ENCODE data around the gene SPRN.
"Not testable (repeated sequence)": the region's sequence is repeated elsewhere in the genome, so short reads cannot be mapped to it uniquely, and the experiment has no call there.

SPRN gene

GRCh38 chr10:133439517-133440461 lies 15.4 kb upstream of the SPRN start:
- no CpG with 5 or more reads among the region's 25 CpGs for WGBS (ENCODE audit: extremely low coverage, insufficient coverage, low lambda C conversion rate)

GRCh38 chr10:133438711-133439273 lies 14.4 kb upstream of the SPRN start:
- H3K18ac ChIP-seq (ENCODE audit: low read length): no peak overlapping the region
- no peak overlapping the region for H3K4me2 ChIP-seq (ENCODE audit: low read length)
- no peaks in the 10 kb centered on the region for H3K79me2 ChIP-seq (ENCODE audit: control insufficient read depth, insufficient read depth, low read length)
- H3K23ac ChIP-seq (ENCODE audit: low read length): no peak overlapping the region
- H4K8ac ChIP-seq (ENCODE audit: low read depth, low read length): no peak overlapping the region
- H2BK5ac ChIP-seq (ENCODE audit: low read length): no peak overlapping the region
- H3K79me1 ChIP-seq (ENCODE audit: low read length): no peaks in the 10 kb centered on the region
- no peak overlapping the region for H4K5ac ChIP-seq (ENCODE audit: low read length)
- no peaks in the 10 kb centered on the region for H3K27me3 ChIP-seq (ENCODE audit: insufficient read depth, low read length, poor library complexity)
- H3K36me3 ChIP-seq (ENCODE audit: control insufficient read depth, insufficient read depth, low read length): no peaks in the 10 kb centered on the region
- DNase-seq: peak; percentile 8
- H3K4me3 ChIP-seq (ENCODE audit: low read length): no peak overlapping the region
- no peaks in the 10 kb centered on the region for H3K4me1 ChIP-seq (ENCODE audit: control insufficient read depth, low read depth, low read length)
- no peak overlapping the region for H2BK120ac ChIP-seq (ENCODE audit: low read depth, low read length)
- H3K9ac ChIP-seq (ENCODE audit: low read length): no peak overlapping the region
- no peak overlapping the region for H3K56ac ChIP-seq (ENCODE audit: low read length)
- H2BK15ac ChIP-seq (replicated peaks; ENCODE audit: low read depth): no peak overlapping the region
- WGBS (ENCODE audit: extremely low coverage, insufficient coverage, low lambda C conversion rate): no CpG with 5 or more reads among the region's 11 CpGs
- H2AK5ac ChIP-seq (ENCODE audit: low read length): no peak overlapping the region
- no peak overlapping the region for H3K27ac ChIP-seq (ENCODE audit: low read depth, low read length)
- H3K4ac ChIP-seq (ENCODE audit: low read depth, low read length): no peak overlapping the region

More at GRCh38 chr10:133439517-133440461, 15.4 kb upstream of the SPRN start:
- Histone ChIP-seq H3K4me1 (ENCODE audit: control insufficient read depth, low read depth, low read length) (no peaks in the 10 kb centered on the region), H2BK120ac (ENCODE audit: low read depth, low read length) (no peak overlapping the region), H3K56ac (ENCODE audit: low read length) (no peak overlapping the region), H3K4me2 (ENCODE audit: low read length) (no peak overlapping the region), H2BK15ac (replicated peaks; ENCODE audit: low read depth) (no peak overlapping the region), H4K8ac (ENCODE audit: low read depth, low read length) (no peak overlapping the region), H3K27ac (ENCODE audit: low read depth, low read length) (no peak overlapping the region), H3K36me3 (ENCODE audit: control insufficient read depth, insufficient read depth, low read length) (no peaks in the 10 kb centered on the region), H3K4me3 (ENCODE audit: low read length) (no peak overlapping the region), H3K23ac (ENCODE audit: low read length) (no peak overlapping the region), H3K18ac (ENCODE audit: low read length) (no peak overlapping the region), H2BK5ac (ENCODE audit: low read length) (no peak overlapping the region), H3K4ac (ENCODE audit: low read depth, low read length) (no peak overlapping the region), H4K5ac (ENCODE audit: low read length) (no peak overlapping the region), H3K27me3 (ENCODE audit: insufficient read depth, low read length, poor library complexity) (no peaks in the 10 kb centered on the region), H3K79me1 (ENCODE audit: low read length) (no peaks in the 10 kb centered on the region), H3K79me2 (ENCODE audit: control insufficient read depth, insufficient read depth, low read length) (no peaks in the 10 kb centered on the region), H3K9ac (ENCODE audit: low read length) (no peak overlapping the region), H2AK5ac (ENCODE audit: low read length) (no peak overlapping the region)
- no peak for DNase-seq

- not testable (repeated sequence) for H3K4me2 ChIP-seq (ENCODE audit: low read length); H3K79me1 ChIP-seq (ENCODE audit: low read length); H3K27me3 ChIP-seq (ENCODE audit: insufficient read depth, low read length, poor library complexity); H4K8ac ChIP-seq (ENCODE audit: low read depth, low read length); H3K18ac ChIP-seq (ENCODE audit: low read length); H3K79me2 ChIP-seq (ENCODE audit: control insufficient read depth, insufficient read depth, low read length); H2AK5ac ChIP-seq (ENCODE audit: low read length); H3K4me3 ChIP-seq (ENCODE audit: low read length); H2BK5ac ChIP-seq (ENCODE audit: low read length); H3K27ac ChIP-seq (ENCODE audit: low read depth, low read length); H3K23ac ChIP-seq (ENCODE audit: low read length); H3K36me3 ChIP-seq (ENCODE audit: control insufficient read depth, insufficient read depth, low read length); H2BK15ac ChIP-seq (replicated peaks; ENCODE audit: low read depth); H3K4me1 ChIP-seq (ENCODE audit: control insufficient read depth, low read depth, low read length); H4K5ac ChIP-seq (ENCODE audit: low read length); H3K4ac ChIP-seq (ENCODE audit: low read depth, low read length); H2BK120ac ChIP-seq (ENCODE audit: low read depth, low read length); DNase-seq; H3K56ac ChIP-seq (ENCODE audit: low read length); H3K9ac ChIP-seq (ENCODE audit: low read length)
- no CpG with 5 or more reads among the region's 25 CpGs for WGBS (ENCODE audit: extremely low coverage, insufficient coverage, low lambda C conversion rate)
These were observed 8.4 kb upstream of the SPRN start for GRCh38 chr10:133432789-133433188.

- no CpG with 5 or more reads among the region's 9 CpGs for WGBS (ENCODE audit: extremely low coverage, insufficient coverage, low lambda C conversion rate)
These were observed 7.6 kb upstream of the SPRN start for GRCh38 chr10:133431888-133432613.

DNA sequence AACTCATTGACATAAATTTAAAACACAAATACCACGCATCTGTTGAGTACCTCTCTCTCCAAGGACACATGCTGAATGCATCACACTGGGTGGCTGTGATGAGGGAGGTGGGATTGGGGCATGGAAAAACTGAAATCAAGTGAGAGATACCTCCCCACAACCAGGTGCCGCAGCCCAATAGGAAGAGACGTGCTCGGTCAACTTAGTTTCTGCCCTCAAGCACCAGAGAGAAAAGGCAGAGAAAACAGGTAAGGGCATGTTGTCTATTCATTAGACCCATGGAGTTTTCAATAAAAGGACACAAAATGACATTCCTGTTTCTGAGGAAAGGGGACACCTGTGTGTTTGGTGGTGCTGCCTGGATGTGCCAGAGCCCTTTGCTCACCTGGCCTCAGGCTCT lies 5.1 kb upstream of the SPRN start:
- not testable (repeated sequence) for H3K4ac ChIP-seq (ENCODE audit: low read depth, low read length); H3K27me3 ChIP-seq (ENCODE audit: insufficient read depth, low read length, poor library complexity)
- WGBS (ENCODE audit: extremely low coverage, insufficient coverage, low lambda C conversion rate): no CpG with 5 or more reads among the region's 4 CpGs

More at GRCh38 chr10:133431888-133432613, 7.6 kb upstream of the SPRN start:
- H3K4me1 ChIP-seq (ENCODE audit: control insufficient read depth, low read depth, low read length); H3K79me2 ChIP-seq (ENCODE audit: control insufficient read depth, insufficient read depth, low read length); H3K18ac ChIP-seq (ENCODE audit: low read length); H4K8ac ChIP-seq (ENCODE audit: low read depth, low read length); DNase-seq; H2AK5ac ChIP-seq (ENCODE audit: low read length); H3K4me3 ChIP-seq (ENCODE audit: low read length); H3K79me1 ChIP-seq (ENCODE audit: low read length); H4K5ac ChIP-seq (ENCODE audit: low read length); H2BK15ac ChIP-seq (replicated peaks; ENCODE audit: low read depth); H3K56ac ChIP-seq (ENCODE audit: low read length); H3K4me2 ChIP-seq (ENCODE audit: low read length); H3K36me3 ChIP-seq (ENCODE audit: control insufficient read depth, insufficient read depth, low read length); H3K4ac ChIP-seq (ENCODE audit: low read depth, low read length); H2BK120ac ChIP-seq (ENCODE audit: low read depth, low read length); H3K27me3 ChIP-seq (ENCODE audit: insufficient read depth, low read length, poor library complexity); H3K9ac ChIP-seq (ENCODE audit: low read length); H3K23ac ChIP-seq (ENCODE audit: low read length); H2BK5ac ChIP-seq (ENCODE audit: low read length); H3K27ac ChIP-seq (ENCODE audit: low read depth, low read length): not testable (repeated sequence)

More for the DNA sequence above, 5.1 kb upstream of the SPRN start:
- DNase-seq; H4K8ac ChIP-seq (ENCODE audit: low read depth, low read length); H3K36me3 ChIP-seq (ENCODE audit: control insufficient read depth, insufficient read depth, low read length); H3K4me3 ChIP-seq (ENCODE audit: low read length); H3K23ac ChIP-seq (ENCODE audit: low read length); H3K79me2 ChIP-seq (ENCODE audit: control insufficient read depth, insufficient read depth, low read length); H3K27ac ChIP-seq (ENCODE audit: low read depth, low read length); H4K5ac ChIP-seq (ENCODE audit: low read length); H2AK5ac ChIP-seq (ENCODE audit: low read length); H3K4me2 ChIP-seq (ENCODE audit: low read length); H2BK15ac ChIP-seq (replicated peaks; ENCODE audit: low read depth); H3K9ac ChIP-seq (ENCODE audit: low read length); H3K4me1 ChIP-seq (ENCODE audit: control insufficient read depth, low read depth, low read length); H2BK120ac ChIP-seq (ENCODE audit: low read depth, low read length); H2BK5ac ChIP-seq (ENCODE audit: low read length); H3K18ac ChIP-seq (ENCODE audit: low read length); H3K56ac ChIP-seq (ENCODE audit: low read length); H3K79me1 ChIP-seq (ENCODE audit: low read length): not testable (repeated sequence)

Measured in mesendoderm (in vitro differentiated cells).